ENCODE data around the gene MSANTD2.
"Not testable (repeated sequence)": the region's sequence is repeated elsewhere in the genome, so short reads cannot be mapped to it uniquely, and the experiment has no call there.

Gene MSANTD2

DNA sequence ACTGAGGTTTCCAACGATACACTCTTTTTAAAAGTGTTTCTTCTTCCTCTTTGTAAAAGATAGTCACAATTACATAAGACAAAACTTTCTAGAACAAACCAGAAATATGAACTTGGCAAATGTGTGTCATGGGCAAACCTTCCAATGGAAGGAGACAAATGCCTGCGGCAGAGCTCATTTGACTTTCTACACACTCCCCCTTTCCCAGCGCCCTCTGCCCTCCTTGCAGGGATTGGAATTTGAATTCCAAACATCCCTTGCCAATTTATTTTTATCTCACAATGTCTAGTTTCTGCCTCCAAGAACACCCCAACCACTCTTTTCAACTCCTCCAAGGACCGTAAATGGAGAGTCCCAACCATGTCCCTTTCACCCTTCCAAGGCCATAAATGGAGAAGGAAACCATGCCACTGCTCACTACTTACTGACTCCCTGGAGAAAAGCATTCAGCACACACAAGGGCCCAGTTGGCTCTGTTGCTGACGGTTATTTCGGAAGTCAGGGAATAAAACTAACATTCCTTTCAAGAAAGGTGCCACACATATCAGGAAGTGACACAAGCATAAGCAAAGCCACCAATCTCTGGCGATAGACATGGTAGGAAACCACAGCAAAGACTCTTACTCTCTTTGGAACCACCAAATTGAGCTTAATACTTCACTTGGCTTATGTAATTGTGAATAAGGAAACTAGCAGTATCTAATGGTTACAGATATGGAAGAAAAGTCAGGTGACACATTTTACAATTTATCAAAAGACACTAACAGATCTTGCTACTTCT is 23.2 kb downstream of the MSANTD2 start:
- DNase-seq: no peak

GRCh38 chr11:124770959-124771358 is 29.2 kb downstream of the MSANTD2 start:
- not testable (repeated sequence) for DNase-seq

- DNase-seq: no peak
These were observed 30.1 kb downstream of the MSANTD2 start for GRCh38 chr11:124769806-124770774.

DNA sequence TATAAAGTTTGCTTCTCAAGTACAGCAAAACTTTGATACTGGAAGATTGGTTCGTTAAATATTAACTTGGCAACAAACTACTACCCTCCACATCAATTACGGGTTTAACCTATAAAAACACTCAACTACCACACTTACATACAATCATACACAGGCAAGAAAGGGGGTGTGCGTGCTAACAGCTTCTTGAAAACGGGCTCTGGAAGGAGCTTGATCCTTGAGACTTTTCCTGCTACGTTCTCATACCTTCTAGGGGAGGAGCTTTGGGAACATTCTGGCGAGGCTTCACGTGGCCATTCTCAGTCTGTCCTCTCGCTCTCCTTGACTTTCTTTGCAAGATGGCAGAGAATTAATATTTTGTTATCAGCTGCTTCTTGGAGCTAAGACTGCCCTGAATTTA is 31.3 kb downstream of the MSANTD2 start:
- DNase-seq: no peak

DNA sequence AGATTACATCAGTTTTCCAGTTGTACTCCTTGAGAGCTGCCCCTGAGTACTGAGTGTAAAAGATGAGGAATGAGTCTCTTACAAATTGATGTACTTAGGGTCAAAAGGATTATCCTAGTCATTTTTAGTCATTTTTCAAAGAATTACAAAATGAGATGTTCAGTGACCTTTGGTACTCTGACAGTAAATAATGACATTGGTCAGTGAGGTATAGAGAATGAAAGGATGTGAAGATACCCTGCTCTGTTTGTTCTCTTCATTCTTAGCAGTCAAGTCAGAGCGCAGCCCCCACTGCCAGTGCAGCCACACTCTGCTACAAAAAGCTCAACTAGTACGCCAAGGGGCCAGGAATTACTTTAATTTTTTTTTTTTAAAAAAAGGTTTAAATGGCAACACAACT is 34.0 kb downstream of the MSANTD2 start:
- no peak for DNase-seq

DNA sequence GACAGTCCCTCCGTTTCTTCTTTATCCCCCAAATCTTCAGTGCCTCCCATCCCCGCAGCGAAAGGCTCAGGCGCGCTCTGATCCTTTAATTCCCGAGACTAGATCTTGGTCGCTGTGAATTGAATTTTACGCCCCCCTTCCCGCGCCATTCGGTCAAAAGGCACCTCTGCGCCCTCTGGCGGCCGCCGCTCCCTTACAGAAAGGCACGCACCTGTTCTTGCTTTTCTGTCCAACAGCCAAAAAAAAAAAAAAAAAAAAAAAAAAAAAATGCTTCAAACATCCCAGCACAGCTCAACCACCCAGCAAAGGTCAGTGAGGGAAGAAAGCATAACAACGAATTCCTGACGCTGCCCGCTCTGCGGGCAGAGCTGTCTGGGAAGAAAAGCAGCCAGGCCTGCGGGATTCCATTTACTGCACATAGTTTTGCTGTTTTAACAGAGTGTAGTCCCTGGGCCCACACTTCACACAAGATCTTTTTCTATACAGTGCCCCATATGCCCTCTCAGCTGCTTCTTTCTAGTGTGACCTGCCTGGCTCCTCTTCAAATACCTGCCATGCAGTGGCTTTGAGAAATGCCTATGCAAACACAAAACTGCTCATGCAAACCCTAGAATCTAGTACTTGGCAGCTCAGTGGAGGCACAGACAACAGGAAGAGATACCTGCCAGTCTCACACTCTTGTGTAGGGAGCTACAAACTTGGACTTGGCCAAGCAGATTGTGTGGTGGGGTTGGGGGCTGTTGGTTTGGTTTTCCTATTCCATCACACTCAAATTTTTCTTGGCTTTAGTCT is 36.9 kb downstream of the MSANTD2 start:
- DNase-seq: no peak

DNA sequence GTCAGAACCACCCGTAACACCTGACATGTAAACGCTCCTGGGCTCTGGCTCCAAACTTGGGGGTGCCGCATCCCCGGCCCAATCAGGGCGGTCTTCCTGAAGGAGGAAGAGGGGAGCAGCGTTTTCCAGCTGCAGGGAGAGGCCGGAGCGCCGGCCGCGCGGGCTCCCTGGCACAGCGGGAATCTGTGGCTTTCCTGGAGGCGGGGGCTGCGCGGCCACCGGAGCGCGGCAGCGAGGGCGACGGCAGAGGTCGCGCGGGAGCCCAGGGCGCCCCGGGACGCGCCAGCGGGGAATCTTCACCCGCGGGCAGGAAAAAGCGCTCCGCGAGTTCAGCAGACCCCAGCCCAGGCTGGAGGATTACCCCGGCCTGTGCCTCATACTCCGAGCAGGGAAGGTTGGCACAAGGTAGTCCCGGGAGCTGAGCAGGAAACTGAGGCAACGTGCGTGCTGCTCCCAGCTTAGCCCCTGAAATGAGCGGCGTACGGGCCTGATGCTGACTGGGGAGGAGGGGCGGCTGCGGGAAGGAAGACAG is 37.5 kb downstream of the MSANTD2 start:
- DNase-seq: peak; percentile 80

DNA sequence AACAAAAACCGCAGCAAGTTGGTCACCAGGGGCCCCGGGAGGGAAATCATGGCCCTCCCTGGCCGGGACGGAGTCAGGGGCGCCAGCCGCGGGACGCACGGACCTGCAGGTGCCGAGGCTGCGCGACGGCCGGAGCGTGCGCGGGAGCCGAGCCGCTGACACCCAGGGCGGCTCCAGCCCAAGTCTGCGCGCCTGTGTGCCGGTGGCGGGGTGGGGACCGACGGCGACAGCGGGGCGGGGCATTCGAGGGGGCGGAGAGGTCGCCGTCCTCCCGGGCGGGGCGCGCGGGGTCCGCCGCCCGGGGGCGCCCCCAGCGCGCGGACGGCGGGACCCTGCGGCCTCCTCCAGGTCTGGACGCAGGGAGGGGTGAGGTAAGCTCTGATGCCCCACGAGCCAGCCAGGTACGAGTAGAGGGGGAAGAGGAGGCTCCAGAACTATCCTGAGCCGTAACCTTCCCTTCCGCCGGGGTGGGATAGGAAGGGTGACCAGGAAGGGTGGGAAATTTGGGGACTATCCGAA is 38.0 kb downstream of the MSANTD2 start, which contains the start of gene ESAM:
TSS of gene ESAM (minus strand) at position 186 of the 519 bp plus-strand sequence. CDS start at position 50, 136 bp downstream.
- peak; percentile 53 for DNase-seq

DNA sequence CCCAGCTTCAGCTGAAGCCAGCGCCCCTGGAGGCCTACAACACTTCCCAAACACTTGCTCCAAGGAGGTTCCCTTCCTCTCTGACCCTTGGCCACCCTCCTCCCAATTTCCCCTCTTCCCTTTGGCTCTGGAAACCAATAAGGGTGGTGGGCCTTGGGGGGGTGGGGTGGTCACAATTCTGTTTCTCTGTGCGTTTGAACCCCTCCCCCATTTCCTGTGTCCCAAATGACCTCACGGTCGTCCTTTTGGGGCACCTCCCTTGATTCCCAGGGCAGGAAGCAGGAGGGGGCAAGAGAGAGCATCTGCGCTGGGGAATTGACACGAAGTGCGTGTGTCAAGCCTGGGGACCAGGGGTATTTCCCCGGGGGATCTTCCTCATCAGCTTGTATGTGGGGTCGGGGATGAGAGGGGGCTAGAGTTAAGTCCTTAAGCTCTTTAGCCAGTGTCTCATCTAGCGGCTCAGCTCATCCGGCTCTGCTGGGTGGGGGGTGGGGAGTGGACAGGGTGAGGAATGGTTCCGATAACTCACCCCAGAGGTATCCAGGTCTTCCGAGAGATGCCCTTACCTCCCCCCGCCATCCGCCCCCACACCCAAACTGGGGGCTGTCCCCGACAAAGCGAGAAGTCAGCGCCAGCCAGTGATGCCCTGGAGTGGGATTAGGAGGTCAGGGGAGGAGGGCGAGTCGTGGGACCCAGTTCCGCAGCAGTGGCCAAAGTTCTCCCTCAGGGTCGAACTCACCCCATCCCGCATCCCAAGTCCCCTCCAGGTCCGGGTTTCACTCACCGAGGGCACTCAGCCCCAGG is 38.7 kb downstream of the MSANTD2 start:
- DNase-seq: peak; percentile 21

DNA sequence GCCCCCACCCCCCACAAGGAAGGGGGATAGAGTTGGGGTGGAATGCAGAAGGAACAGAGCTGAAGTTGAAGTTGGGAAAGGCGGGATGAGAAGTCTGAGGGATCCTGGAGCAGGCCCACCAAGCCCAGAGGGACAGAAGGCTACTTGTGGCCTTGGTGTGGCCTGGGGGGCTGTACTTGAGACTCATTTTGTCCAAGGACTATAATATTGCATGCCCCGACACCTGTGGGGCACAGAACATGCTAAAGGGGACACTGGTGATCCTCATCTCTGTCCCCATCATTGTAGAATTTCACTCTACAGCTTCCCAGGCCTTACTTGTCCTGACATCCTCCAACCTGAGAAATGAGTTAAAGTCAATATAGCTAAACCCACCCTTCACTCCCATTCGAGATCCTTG is 39.4 kb downstream of the MSANTD2 start:
- DNase-seq: peak; percentile 19

DNA sequence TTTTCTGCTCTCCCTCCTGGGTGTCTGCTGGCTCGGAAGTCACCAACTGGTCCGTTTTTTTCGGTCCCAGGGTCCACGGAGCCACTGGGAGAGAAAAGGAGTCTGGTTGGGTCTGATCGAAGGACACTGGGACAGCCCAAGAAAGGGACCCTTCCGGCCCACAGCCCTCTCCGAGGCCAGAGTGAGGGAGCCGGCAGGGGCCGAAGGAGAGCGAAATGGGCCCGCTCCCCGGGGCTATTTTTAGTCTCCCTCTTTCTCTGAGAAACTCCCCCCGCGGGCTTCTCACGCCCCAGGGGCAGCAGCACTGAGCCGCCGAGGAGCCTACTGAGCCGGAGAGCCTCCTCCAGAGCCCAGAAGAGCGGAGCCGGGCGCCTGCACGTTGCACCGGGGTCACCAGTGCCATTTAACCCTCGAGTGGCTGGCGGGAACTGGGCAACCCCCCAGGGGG is 40.0 kb downstream of the MSANTD2 start:
- DNase-seq: peak; percentile 67

DNA sequence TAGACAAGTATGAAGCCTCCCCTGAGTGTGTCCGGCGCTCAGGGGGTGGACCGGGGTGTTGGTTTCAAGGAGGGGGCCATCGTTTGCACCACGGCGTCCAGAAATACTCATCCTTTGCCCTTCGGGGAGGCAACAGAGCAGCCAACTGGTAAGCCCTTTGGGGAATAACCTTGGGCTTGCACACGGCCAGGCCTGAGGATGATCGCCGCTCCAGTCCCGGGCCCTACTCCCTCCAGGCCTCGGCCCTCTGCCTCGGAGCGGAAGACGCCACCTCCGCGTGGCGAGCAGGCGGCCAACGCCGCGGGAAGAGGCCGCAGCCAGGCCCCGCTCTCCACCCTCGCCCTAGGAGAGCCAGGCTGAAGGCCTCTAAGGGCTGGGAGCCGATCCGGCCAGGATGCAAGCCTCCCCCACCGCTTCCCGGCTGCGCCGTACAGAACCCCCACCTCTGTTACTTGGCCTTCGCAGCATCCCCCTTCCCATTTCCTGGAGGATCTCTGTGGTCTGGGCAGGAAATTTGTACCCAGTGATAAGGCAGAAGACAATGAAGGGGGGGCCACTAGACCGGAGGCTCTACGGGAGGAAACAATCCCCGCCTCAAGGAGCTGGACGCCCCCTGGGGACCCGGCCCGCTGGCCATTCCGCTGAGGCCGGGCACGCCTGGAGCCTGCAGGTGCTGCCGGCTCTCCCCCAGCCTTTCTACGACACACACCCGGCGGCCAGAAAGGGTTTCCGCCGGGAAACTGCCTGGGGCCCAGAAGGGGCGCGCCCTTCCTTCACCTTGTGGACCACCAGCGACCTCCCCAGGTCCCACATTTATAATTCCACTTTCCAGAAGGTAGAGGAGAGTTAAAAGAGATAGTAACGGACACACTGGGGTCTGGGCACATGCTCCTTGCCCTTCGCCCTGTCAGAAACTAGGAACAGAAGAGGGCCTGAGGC is 40.7 kb downstream of the MSANTD2 start:
- peak; percentile 73 for DNase-seq

DNA sequence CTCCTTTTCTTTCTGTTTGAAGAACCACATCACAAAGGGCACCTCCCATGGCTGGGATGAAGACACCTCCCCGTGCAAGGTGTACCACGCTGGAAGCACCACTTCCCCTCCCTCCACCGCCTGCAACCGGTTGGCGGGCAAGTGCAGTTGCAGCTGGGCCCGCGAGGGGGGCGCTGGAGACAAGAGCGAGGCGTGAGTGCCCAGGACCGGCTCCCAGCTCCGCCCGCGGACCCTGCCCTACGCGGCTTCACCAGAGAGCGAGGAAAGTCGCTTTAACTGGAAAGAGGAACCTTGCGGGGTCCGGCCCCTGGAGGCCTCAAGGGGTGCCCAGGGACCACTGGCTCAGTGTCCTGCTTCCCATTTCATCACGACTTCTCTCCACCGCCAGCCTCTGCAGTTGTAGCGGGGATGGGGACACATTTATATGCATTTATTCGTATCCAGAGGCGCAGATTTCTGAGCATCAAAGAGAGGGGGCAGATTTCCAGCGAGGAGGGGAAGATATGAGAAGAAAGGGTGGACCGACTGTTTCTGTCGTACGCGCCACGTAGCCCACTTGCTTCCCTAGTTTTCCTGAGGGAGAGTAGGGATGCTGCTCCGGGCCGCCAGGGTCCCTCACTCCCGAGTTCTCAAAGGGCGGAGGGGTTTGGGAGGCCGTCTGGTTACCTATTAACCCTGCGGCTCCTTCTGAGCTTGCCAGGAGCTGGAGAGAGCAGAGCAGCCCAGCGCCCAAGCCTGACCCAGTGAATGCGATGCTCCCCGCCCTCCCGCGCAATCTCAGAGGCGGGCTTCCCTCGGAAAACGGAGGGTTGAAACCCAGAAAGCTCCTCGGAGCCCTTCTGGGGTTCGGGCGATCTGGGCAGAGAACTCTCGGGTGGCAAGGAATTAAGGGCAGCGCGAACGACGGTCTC is 41.6 kb downstream of the MSANTD2 start:
- peak; percentile 88 for DNase-seq

GRCh38 chr11:124757320-124757719 is 42.9 kb downstream of the MSANTD2 start:
- DNase-seq: no peak

DNA sequence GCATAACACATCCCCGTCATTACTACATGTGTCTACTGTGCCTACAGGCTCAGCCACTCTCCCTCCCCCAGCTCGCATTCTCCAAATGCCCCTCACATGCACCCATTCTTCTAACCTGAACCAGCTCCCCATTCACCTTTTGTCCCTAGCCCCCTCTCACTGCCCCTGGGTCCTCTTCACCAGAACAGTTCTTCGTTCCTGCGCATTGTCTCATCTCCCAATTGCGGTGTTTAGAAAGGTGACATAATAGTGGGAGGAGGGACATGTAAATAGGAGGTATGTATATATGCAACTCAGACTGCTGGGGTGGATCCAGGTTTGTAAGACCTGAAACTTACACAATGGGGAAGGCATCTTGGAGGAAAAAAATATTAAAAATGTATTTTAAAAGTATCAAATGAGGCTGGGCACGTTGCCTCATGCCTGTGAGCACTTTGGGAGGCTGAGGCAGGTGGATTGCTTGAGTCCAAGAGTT is 43.4 kb downstream of the MSANTD2 start:
- DNase-seq: no peak

- DNase-seq: no peak
These were observed 44.0 kb downstream of the MSANTD2 start for GRCh38 chr11:124756033-124756752.

DNA sequence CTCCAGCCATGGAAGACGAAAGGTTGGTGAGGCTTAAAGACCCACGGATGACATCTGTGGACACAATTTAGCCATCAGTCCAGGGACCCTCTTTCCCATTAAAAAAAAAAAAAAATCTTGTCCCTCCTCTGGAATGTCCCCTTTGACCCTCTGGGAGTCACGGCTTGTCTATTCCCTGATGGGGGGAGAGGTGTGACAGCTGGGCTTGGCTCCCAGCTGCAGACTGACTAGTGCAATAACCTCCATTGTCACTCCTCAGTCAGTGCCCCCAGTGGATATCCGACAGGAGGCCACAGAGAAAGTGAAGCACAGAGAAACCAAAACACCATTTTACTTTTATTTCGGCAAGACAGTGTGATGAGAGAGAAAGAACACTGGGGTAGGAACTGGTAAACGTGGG is 45.5 kb downstream of the MSANTD2 start:
- DNase-seq: peak; percentile 6

DNA sequence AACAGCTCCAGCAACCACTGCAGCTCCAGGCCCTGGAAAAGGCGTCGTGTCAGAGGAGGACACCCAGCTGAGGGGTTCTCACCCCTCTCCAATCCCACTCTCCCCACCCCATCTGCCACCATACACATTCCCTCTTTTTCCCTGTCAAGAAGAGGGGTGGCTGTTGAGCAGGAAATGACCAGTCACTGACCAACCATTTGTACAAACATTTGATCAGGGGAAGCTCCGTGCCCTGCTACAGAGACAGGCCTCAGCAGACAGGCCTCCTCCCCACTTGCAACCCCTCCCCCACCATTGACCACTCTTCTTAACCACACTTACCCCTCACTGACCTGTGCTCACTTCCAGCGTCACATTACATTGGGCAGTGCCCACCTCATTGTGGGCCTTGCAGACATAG is 45.9 kb downstream of the MSANTD2 start:
- peak; percentile 11 for DNase-seq

Measured in right kidney (tissue), 1 donor.